Pancreas (tissue), 10 donors: ENCODE data around the gene RHNO1. TPM values are rescaled to one million over a fixed set of nuclear protein-coding genes. Genes with fewer than 3 reads are reported as not detected.
A peak's percentile ranks its signal among the peaks of the same experiment; 100 is the strongest.

ENCODE experiments used
- ATAC-seq, 4 donors: fragments of 200-7000 bp; cut with Tn5 transposase; one replicate each; pipeline versions ENCODE4 v1.8.0 to v1.9.1; 2020; ENCODE audit warnings: mild to moderate bottlenecking in 4 of 4, moderate library complexity in 4 of 4
- DNase-seq, 6 donors: peaks; one replicate each; pipeline ENCODE4 v3.0.0-alpha.2; 2020
- FAIRE-seq: peaks from 2 replicates; lab custom pipeline; 2012; peaks lifted over from hg19 to GRCh38; lab: Jason Lieb, UNC
- H3K27ac ChIP-seq, 4 donors: fragments of 200-600 bp; sonication (generic); 1 replicate in 3 of 4; 2 replicates in 1 of 4; pipeline versions ENCODE4 v1.5.0 to v1.8.0; 2020
- H3K27me3 ChIP-seq, 4 donors: fragments of 200-600 bp; one replicate each; pipeline ENCODE4 v1.8.0; 2021
- H3K36me3 ChIP-seq, 3 donors: fragments of 200-600 bp; sonication (generic) in 1 of 3; one replicate each; pipeline versions ENCODE4 v1.5.0 to v1.8.0; 2020 to 2021
- H3K4me1 ChIP-seq, 3 donors: fragments of 200-600 bp; one replicate each; pipeline ENCODE4 v1.8.0; 2021
- H3K4me3 ChIP-seq, 4 donors: fragments of 200-600 bp; sonication (generic) in 2 of 4; one replicate each; pipeline versions ENCODE4 v1.5.0 to v1.8.0; 2020 to 2021
- H3K9me3 ChIP-seq, 4 donors: fragments of 200-600 bp; one replicate each; pipeline ENCODE4 v1.8.0; 2021
- WGBS, 2 donors: extraction: QIAGEN DNeasy Blood & Tissue Kit; methylation state at CpG; one replicate each; pipeline ENCODE4 v1.1.7; 2013; 5-methylcytosine and 5-hydroxymethylcytosine counted together
- intact Hi-C, 3 donors: fragments of 100-400 bp; cut with DNase I; formaldehyde crosslinking; loops; one replicate each; pipeline versions ENCODE4 v1.11.1 to v1.14.2; 2022
- polyA plus RNA-seq, 2 donors: library from polyadenylated mRNA; stranded (reverse); fragments of 200-250 nt; gene quantifications; one replicate each; pipeline ENCODE4 v1.2.3, GENCODE V29; 2013
- total RNA-seq, 6 donors: library from RNA; stranded (reverse); fragmentation: NEBNext Ultra II Directional in 4 of 6; extraction: Animal tissue kit (Norgen Biotek cat#: 25700) in 4 of 6; gene quantifications; one replicate each; pipeline versions ENCODE4 v1.2.1 to v1.2.4, GENCODE V29; 2021 to 2023
- TF ChIP-seq, protein P1 (sequence below), 4 donors: fragments of 200-600 bp; sonication (generic) in 3 of 4; IDR thresholded peaks; one replicate each; pipeline versions ENCODE4 v1.5.0 to v1.8.0; 2021; ENCODE audit warnings: antibody characterized with exemption in 4 of 4
- donor health status: healthy with polysubstance abuse.
- donor health status: DM: no; HTN: no; CAD: no; lungs with moderate emphysema.
- donor health status: DM: no; HTN: no; CAD: no.
- donor health status: control.
- donor health status: control.
- donor health status: Bipolar disorder and iron deficiency.
- donor health status: DM: yes; HTN: yes; CAD: no.
- donor health status: DM: no; HTN: no; CAD: no.
- donor health status: DM: no; HTN: no; CAD: no.
- donor health status: DM: yes; HTN: yes; CAD: no.

The RHNO1 gene, protein sequence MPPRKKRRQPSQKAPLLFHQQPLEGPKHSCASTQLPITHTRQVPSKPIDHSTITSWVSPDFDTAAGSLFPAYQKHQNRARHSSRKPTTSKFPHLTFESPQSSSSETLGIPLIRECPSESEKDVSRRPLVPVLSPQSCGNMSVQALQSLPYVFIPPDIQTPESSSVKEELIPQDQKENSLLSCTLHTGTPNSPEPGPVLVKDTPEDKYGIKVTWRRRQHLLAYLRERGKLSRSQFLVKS
- total RNA-seq (10 to 100 TPM in 2 of 6 donors, 1 to 10 TPM in 4; 5.7 to 12.6 (median 8.0) TPM), polyA plus RNA-seq (10 to 100 TPM in 1 of 2 donors, 1 to 10 TPM in 1; 6.9 to 11.3 TPM)

DNA sequence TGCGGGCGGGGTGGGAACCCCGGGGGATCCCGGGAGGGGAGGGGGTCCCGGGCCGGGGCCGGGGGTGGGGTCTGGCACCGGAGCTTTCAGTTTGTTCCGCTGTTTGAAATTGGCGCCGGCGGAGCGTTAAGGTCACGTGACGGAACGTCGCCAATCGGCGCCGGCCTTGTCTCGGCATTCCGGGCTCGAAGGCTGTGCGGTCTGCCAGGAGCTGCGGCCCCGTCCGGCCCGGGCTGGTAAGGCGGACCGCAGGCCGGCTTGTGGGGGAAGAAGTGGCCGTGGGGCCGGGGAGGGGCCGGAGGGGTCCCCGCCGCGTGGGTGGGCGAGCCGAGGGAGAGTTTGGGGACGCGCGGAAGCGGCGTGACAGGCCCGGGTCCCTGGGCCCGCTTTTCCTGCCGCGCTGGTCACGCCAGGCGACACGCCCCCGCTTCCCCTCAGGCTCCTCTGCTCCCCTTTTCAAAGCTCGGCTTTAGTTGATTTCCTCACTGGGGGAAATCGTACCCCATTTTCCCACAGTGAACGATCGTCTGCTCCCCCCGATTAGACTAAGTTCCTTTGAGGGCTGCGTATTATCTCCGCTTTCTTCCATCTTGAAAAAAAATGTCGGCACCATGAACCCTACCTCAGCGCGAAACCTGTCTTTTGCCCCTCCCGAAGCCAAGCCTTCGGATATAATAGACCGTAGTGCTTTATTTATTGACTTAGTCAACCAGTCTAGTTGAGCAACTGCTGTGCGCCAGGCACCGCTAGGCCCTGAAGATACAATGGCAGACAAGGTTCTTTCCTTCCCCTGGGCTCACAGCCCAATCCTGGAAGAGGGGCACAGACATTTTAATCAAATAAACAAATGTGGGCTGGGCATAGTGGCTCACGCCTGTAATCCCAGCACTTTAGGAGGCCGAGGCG is at the start of gene RHNO1, which contains the start of gene FOXM1:
RHNO1 (plus strand) TSS at position 177 of the 906 bp plus-strand sequence. CDS start 8,144 bp downstream, outside the sequence.
FOXM1 (minus strand) TSS at position 128 of the 906 bp plus-strand sequence. CDS start 2,696 bp downstream, outside the sequence.
- DNase-seq (peak; percentile 85 to 96 (median 92)), FAIRE-seq (no peak), ATAC-seq (peak; percentile 94 to 98 (median 96))
- Histone ChIP-seq H3K4me3 (peak within 1 kb of the TSS; percentile 54 to 93 (median 84)), H3K9me3 (no peaks in the 10 kb centered on the region), H3K27me3 (no peaks in the 10 kb centered on the region), H3K27ac (peak within 1 kb of the TSS; percentile 29 to 91 (median 75)), H3K4me1 (peaks cover 0 to 6% (median 0%) of the 10 kb centered on the region in 3 donors), H3K36me3 (no peaks in the 10 kb centered on the region)
- WGBS, 2 donors, result 1% methylated on average over 55 to 70 of the region's 70 CpGs
- TF ChIP-seq, protein P1, sequence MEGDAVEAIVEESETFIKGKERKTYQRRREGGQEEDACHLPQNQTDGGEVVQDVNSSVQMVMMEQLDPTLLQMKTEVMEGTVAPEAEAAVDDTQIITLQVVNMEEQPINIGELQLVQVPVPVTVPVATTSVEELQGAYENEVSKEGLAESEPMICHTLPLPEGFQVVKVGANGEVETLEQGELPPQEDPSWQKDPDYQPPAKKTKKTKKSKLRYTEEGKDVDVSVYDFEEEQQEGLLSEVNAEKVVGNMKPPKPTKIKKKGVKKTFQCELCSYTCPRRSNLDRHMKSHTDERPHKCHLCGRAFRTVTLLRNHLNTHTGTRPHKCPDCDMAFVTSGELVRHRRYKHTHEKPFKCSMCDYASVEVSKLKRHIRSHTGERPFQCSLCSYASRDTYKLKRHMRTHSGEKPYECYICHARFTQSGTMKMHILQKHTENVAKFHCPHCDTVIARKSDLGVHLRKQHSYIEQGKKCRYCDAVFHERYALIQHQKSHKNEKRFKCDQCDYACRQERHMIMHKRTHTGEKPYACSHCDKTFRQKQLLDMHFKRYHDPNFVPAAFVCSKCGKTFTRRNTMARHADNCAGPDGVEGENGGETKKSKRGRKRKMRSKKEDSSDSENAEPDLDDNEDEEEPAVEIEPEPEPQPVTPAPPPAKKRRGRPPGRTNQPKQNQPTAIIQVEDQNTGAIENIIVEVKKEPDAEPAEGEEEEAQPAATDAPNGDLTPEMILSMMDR (IDR thresholded peaks at IDR 0.05), result no peak
- intact Hi-C loops, result no loop called here

DNA sequence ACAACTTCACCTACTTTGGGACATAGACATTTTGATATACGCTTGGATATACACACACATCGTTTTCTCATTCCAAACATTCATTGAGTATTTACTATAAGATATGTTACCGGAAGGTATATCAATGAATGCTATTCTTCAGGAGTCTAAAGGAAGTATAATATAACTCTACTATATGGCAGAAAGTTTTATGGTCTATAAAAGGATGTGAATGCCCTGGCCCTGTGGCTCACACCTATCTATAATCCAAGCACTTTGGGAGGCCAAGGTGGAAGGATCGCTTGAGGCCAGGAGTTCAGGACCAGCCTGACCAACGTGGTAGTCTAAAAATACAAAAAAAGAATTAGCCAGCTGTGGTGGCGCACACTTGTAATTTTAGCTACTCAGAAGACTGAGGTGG is 47.7 kb upstream of the RHNO1 start:
- H3K36me3 ChIP-seq, result peaks cover 6 to 38% (median 14%) of the 10 kb centered on the region in 3 donors
- no peaks in the 10 kb centered on the region for H3K27me3 ChIP-seq
- intact Hi-C loops, result no loop called here
- TF ChIP-seq, protein P1 (IDR thresholded peaks at IDR 0.05), result no peak
- DNase-seq (no peak), FAIRE-seq (no peak), ATAC-seq (no peak)
- H3K4me3 ChIP-seq, result no peak overlapping the region
- WGBS, 2 donors, result 91% methylated on average over 6 of the region's 6 CpGs
- no peaks in the 10 kb centered on the region for H3K4me1 ChIP-seq
- H3K9me3 ChIP-seq, result no peaks in the 10 kb centered on the region
- no peak overlapping the region for H3K27ac ChIP-seq

DNA sequence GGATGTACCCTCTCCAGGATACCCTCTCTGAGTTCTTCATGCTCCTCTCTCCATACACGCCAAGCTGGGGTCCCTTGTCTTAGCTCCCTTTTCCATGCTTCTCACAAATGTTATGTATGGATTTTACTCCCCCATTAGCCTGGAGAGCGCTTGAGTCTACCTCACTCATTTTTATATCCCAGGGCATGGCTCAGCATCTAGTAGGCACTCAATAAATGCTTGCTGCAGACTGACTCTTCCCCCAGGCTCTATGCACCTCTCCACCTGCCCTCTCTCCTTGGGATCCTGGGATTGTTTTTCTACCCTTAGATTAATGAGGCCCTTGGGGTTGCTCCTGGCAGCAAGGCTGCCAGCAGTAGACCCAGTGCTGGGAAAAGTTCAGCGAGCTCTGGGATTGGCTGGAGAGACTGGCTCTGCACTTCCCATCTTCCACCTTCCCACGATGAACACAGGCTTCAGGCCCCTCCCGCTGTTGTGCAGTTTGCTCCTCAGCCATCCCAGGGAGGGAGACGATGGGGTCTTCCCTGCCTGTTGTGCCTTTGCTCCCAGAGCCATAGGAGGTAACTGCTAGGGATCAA is 44.4 kb upstream of the RHNO1 start:
- H3K9me3 ChIP-seq, result no peaks in the 10 kb centered on the region
- no peaks in the 10 kb centered on the region for H3K27me3 ChIP-seq
- FAIRE-seq (no peak), DNase-seq (no peak), ATAC-seq (no peak)
- intact Hi-C loops, result no loop called here
- peaks cover 0 to 6% (median 0%) of the 10 kb centered on the region in 3 donors for H3K36me3 ChIP-seq
- H3K4me1 ChIP-seq, result no peaks in the 10 kb centered on the region
- no peak overlapping the region for H3K4me3 ChIP-seq
- 68 to 70% methylated on average over 6 of the region's 6 CpGs for WGBS, 2 donors
- no peak overlapping the region for H3K27ac ChIP-seq
- TF ChIP-seq, protein P1 (IDR thresholded peaks at IDR 0.05), result no peak

DNA sequence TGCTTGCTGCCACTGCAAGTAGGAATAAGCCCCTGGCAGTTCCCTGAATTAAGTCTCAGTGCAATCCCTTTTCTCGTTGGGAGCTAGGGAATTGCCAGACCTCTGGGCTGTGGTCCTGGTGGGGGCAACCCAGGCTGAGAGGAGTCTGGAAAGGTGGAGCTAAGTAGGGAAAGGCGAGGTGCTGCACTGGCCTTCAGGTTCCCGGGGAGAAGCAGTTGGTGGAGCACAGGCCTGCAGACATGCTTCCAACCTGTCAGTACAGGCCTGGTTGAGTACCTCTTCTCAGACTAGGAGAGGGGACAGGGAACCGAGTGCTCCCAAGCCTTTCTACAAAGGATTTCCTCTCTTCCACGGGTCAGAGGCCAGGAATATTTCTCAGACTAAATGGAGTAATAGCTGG is 43.7 kb upstream of the RHNO1 start:
- Histone ChIP-seq H3K4me3 (no peak overlapping the region), H3K9me3 (no peaks in the 10 kb centered on the region), H3K36me3 (no peaks in the 10 kb centered on the region), H3K4me1 (no peaks in the 10 kb centered on the region), H3K27me3 (no peaks in the 10 kb centered on the region), H3K27ac (no peak overlapping the region)
- DNase-seq (no peak), FAIRE-seq (no peak), ATAC-seq (no peak)
- intact Hi-C loops, result no loop called here
- TF ChIP-seq, protein P1 (IDR thresholded peaks at IDR 0.05), result no peak
- WGBS, 2 donors, result 59 to 71% methylated on average over 5 of the region's 5 CpGs
